Spleen (tissue), 11 donors: ENCODE data around the gene PTPRN2. TPM values are rescaled to one million over a fixed set of nuclear protein-coding genes. Genes with fewer than 3 reads are reported as not detected.

Experiments
- DNase-seq: peaks from one replicate; pipeline ENCODE4 v3.0.0-alpha.2; 2020
- H3K27ac ChIP-seq, 8 donors: fragments of 200-600 bp; sonication (generic) in 7 of 8; 1 replicate in 4 of 8; 2 replicates in 4 of 8; pipeline versions ENCODE4 v1.5.0 to v1.8.0; 2016 to 2021; ENCODE audit warnings: inconsistent platforms in 4 of 8, mild to moderate bottlenecking in 4 of 8, moderate library complexity in 1 of 8
- H3K27me3 ChIP-seq, 7 donors: fragments of 200-600 bp; sonication (generic) in 6 of 7; replicated peaks in 1 of 7; 1 replicate in 4 of 7; 2 replicates in 3 of 7; pipeline versions ENCODE4 v1.5.0 to v1.8.0; 2016 to 2021; ENCODE audit warnings: inconsistent platforms in 3 of 7, mild to moderate bottlenecking in 1 of 7
- H3K36me3 ChIP-seq, 6 donors: fragments of 200-600 bp; sonication (generic) in 5 of 6; 1 replicate in 4 of 6; 2 replicates in 2 of 6; pipeline versions ENCODE4 v1.5.0 to v1.8.0; 2016 to 2021; ENCODE audit warnings: inconsistent platforms in 2 of 6
- H3K4me1 ChIP-seq, 6 donors: fragments of 200-600 bp; sonication (generic) in 5 of 6; 1 replicate in 3 of 6; 2 replicates in 3 of 6; pipeline versions ENCODE4 v1.5.0 to v1.8.0; 2016 to 2021; ENCODE audit warnings: inconsistent platforms in 3 of 6
- H3K4me3 ChIP-seq, 8 donors: fragments of 200-600 bp; sonication (generic) in 7 of 8; 1 replicate in 4 of 8; 2 replicates in 4 of 8; pipeline versions ENCODE4 v1.5.0 to v1.8.0; 2016 to 2021; ENCODE audit warnings: inconsistent platforms in 4 of 8, mild to moderate bottlenecking in 4 of 8, moderate library complexity in 2 of 8
- H3K9me3 ChIP-seq, 8 donors: fragments of 200-600 bp; sonication (generic) in 7 of 8; 1 replicate in 4 of 8; 2 replicates in 4 of 8; pipeline versions ENCODE4 v1.5.0 to v1.8.0; 2016 to 2021; ENCODE audit warnings: inconsistent platforms in 4 of 8
- CTCF ChIP-seq, 11 experiments: fragments of 200-600 bp in 7 of 11; fragments of 450-650 bp in 4 of 11; sonication (generic) in 4 of 11; IDR thresholded peaks in 8 of 11; conservative IDR thresholded peaks in 3 of 11; 1 replicate in 7 of 11; 2 replicates in 4 of 11; pipeline versions ENCODE4 v1.4.0 to v1.8.0; 2016 to 2021; ENCODE audit warnings: antibody characterized with exemption in 11 of 11, inconsistent platforms in 4 of 11, mild to moderate bottlenecking in 1 of 11
- POLR2A ChIP-seq, 3 donors: fragments of 450-650 bp; IDR thresholded peaks; one replicate each; pipeline ENCODE4 v1.5.1; 2017; ENCODE audit warnings: antibody characterized with exemption in 3 of 3, mild to moderate bottlenecking in 1 of 3
- POLR2AphosphoS5 ChIP-seq, 3 donors: sonication (generic); formaldehyde crosslinking; IDR thresholded peaks; one replicate each; pipeline ENCODE4 v1.5.1; 2017; ENCODE audit warnings: antibody characterized with exemption in 3 of 3
- WGBS, 5 donors: extraction: QIAGEN DNeasy Blood & Tissue Kit in 3 of 5; methylation state at CpG; one replicate each; pipeline versions ENCODE4 v1.1.5 to v1.1.7; 2013 to 2018; 5-methylcytosine and 5-hydroxymethylcytosine counted together
- intact Hi-C: fragments of 100-400 bp; cut with DNase I; formaldehyde crosslinking; loops from one replicate; pipeline ENCODE4 v1.15.0; 2023; ENCODE audit warnings: low total_unique reads
- polyA plus RNA-seq, 3 donors: library from polyadenylated mRNA; stranded (reverse); fragments of 200-250 nt; gene quantifications; one replicate each; pipeline ENCODE4 v1.2.1, GENCODE V29; 2013
- total RNA-seq, 7 donors: library from RNA; depleted of rRNA in 3 of 7; stranded (reverse); fragments of >200 nt in 3 of 7; fragmentation: NEBNext Ultra II Directional in 4 of 7; extraction: Animal tissue kit (Norgen Biotek cat#: 25700) in 4 of 7; gene quantifications; one replicate each; pipeline versions ENCODE4 v1.1.0 to v1.2.1, GENCODE V29; 2016 to 2021
- donor health status: healthy with polysubstance abuse.
- donor health status: DM: no; HTN: no; CAD: no; lungs with moderate emphysema.
- donor health status: DM: no; HTN: no; CAD: no.
- donor health status: Bipolar disorder and iron deficiency.
- donor health status: healthy.
- donor health status: DM: no; HTN: no; CAD: no.
- donor health status: DM: yes; HTN: yes; CAD: no.

Gene PTPRN2
- total and polyA plus RNA-seq, 10 donors = 7.0 to 22.8 (median 16.8) TPM

GRCh38 chr7:158111049-158111751 is 476.4 kb downstream of the PTPRN2 start:
- TF ChIP-seq POLR2AphosphoS5 (IDR thresholded peaks at IDR 0.05) = no peak
- no peak for TF ChIP-seq POLR2A (IDR thresholded peaks at IDR 0.05)
- TF ChIP-seq CTCF (IDR thresholded peaks at IDR 0.05 in 8 of 11, conservative IDR thresholded peaks at IDR 0.05 in 3 of 11) = no peak
- WGBS, 5 donors = 73 to 83% (median 79%) methylated on average over 13 to 16 of the region's 16 CpGs
- intact Hi-C loops = no loop called here
- no peaks in the 10 kb centered on the region for H3K4me1 ChIP-seq
- H3K9me3 ChIP-seq = peaks cover under 1 to 75% (median 35%) of the 10 kb centered on the region in 8 donors
- no peak overlapping the region for H3K4me3 ChIP-seq
- DNase-seq = no peak
- H3K27me3 ChIP-seq = peaks cover 0 to 11% (median 0%) of the 10 kb centered on the region in 7 donors
- no peak overlapping the region for H3K27ac ChIP-seq
- no peaks in the 10 kb centered on the region for H3K36me3 ChIP-seq

GRCh38 chr7:158110661-158111048 is 477.0 kb downstream of the PTPRN2 start:
- peaks cover 0 to 70% (median 30%) of the 10 kb centered on the region in 8 donors for H3K9me3 ChIP-seq
- DNase-seq = no peak
- H3K36me3 ChIP-seq = no peaks in the 10 kb centered on the region
- no peak overlapping the region for H3K4me3 ChIP-seq
- intact Hi-C loops = no loop called here
- 88 to 93% (median 90%) methylated on average over 10 to 14 of the region's 14 CpGs for WGBS, 5 donors
- TF ChIP-seq CTCF (IDR thresholded peaks at IDR 0.05 in 8 of 11, conservative IDR thresholded peaks at IDR 0.05 in 3 of 11) (no peak), POLR2AphosphoS5 (IDR thresholded peaks at IDR 0.05) (no peak), POLR2A (IDR thresholded peaks at IDR 0.05) (no peak)
- no peaks in the 10 kb centered on the region for H3K4me1 ChIP-seq
- no peak overlapping the region for H3K27ac ChIP-seq
- H3K27me3 ChIP-seq = peaks cover 0 to 11% (median 0%) of the 10 kb centered on the region in 7 donors

GRCh38 chr7:158110034-158110590 is 477.5 kb downstream of the PTPRN2 start:
- Histone ChIP-seq H3K27ac (no peak overlapping the region), H3K9me3 (peaks cover 0 to 70% (median 24%) of the 10 kb centered on the region in 8 donors), H3K4me3 (no peak overlapping the region), H3K27me3 (peaks cover 0 to 11% (median 0%) of the 10 kb centered on the region in 7 donors), H3K4me1 (no peaks in the 10 kb centered on the region), H3K36me3 (no peaks in the 10 kb centered on the region)
- intact Hi-C loops = no loop called here
- TF ChIP-seq CTCF (IDR thresholded peaks at IDR 0.05 in 8 of 11, conservative IDR thresholded peaks at IDR 0.05 in 3 of 11) (no peak), POLR2A (IDR thresholded peaks at IDR 0.05) (no peak), POLR2AphosphoS5 (IDR thresholded peaks at IDR 0.05) (no peak)
- DNase-seq = peak; percentile 39
- 86 to 93% (median 91%) methylated on average over 15 of the region's 15 CpGs for WGBS, 5 donors

- DNase-seq = no peak
- Histone ChIP-seq H3K9me3 (peaks cover 0 to 64% (median 18%) of the 10 kb centered on the region in 8 donors), H3K27me3 (peaks cover 0 to 11% (median 0%) of the 10 kb centered on the region in 7 donors), H3K4me3 (no peak overlapping the region), H3K27ac (no peak overlapping the region), H3K36me3 (no peaks in the 10 kb centered on the region), H3K4me1 (no peaks in the 10 kb centered on the region)
- 79 to 93% (median 82%) methylated on average over 12 of the region's 12 CpGs for WGBS, 5 donors
- intact Hi-C loops = no loop called here
- TF ChIP-seq POLR2A (IDR thresholded peaks at IDR 0.05) = no peak
- TF ChIP-seq CTCF (IDR thresholded peaks at IDR 0.05 in 8 of 11, conservative IDR thresholded peaks at IDR 0.05 in 3 of 11) = no peak
- no peak for TF ChIP-seq POLR2AphosphoS5 (IDR thresholded peaks at IDR 0.05)
Measured at GRCh38 chr7:158109364-158110033, 478.1 kb downstream of the PTPRN2 start.
